Measurements from ENCODE around the gene DUSP22.

DUSP22 gene

GRCh38 chr6:311679-312220 lies 19.5 kb downstream of the DUSP22 start:
- no peak for DNase-seq

GRCh38 chr6:313087-313486 lies 20.8 kb downstream of the DUSP22 start:
- no peak for DNase-seq

GRCh38 chr6:313917-314316 lies 21.6 kb downstream of the DUSP22 start:
- DNase-seq = no peak

GRCh38 chr6:314377-314776 lies 22.1 kb downstream of the DUSP22 start:
- DNase-seq = no peak

GRCh38 chr6:315226-315625 lies 22.9 kb downstream of the DUSP22 start:
- DNase-seq = no peak

GRCh38 chr6:315921-316752 lies 23.9 kb downstream of the DUSP22 start:
- DNase-seq = no peak

GRCh38 chr6:316753-317038 lies 24.4 kb downstream of the DUSP22 start:
- no peak for DNase-seq

GRCh38 chr6:317060-317447 lies 24.8 kb downstream of the DUSP22 start:
- no peak for DNase-seq

- no peak for DNase-seq
These were observed 25.3 kb downstream of the DUSP22 start for GRCh38 chr6:317448-318144.

GRCh38 chr6:318243-318890 lies 26.1 kb downstream of the DUSP22 start:
- DNase-seq = no peak

- no peak for DNase-seq
These were observed 27.2 kb downstream of the DUSP22 start for GRCh38 chr6:319177-320131.

- no peak for DNase-seq
These were observed 28.3 kb downstream of the DUSP22 start for GRCh38 chr6:320351-321157.

- no peak for DNase-seq
These were observed 28.8 kb downstream of the DUSP22 start for GRCh38 chr6:321158-321438.

GRCh38 chr6:321536-322258 lies 29.4 kb downstream of the DUSP22 start:
- DNase-seq = no peak

- no peak for DNase-seq
These were observed 30.1 kb downstream of the DUSP22 start for GRCh38 chr6:322259-322930.

- no peak for DNase-seq
These were observed 30.8 kb downstream of the DUSP22 start for GRCh38 chr6:322940-323729.

- no peak for DNase-seq
These were observed 31.4 kb downstream of the DUSP22 start for GRCh38 chr6:323730-324088.

GRCh38 chr6:324116-324728 lies 31.9 kb downstream of the DUSP22 start:
- DNase-seq = no peak

- no peak for DNase-seq
These were observed 32.4 kb downstream of the DUSP22 start for GRCh38 chr6:324729-325125.
